Measurements from ENCODE around the gene IRF4.

The IRF4 gene

GRCh38 chr6:391559-392440, at the start of gene IRF4:
Gene IRF4 (plus strand): TSS chr6:391752. CDS start chr6:393153, 1,401 bp downstream.
- peak; percentile 49 for DNase-seq (ENCODE audit: low read depth)

- no peak for DNase-seq (ENCODE audit: low read depth)
Observed at GRCh38 chr6:341914-342831, 49.4 kb upstream of the IRF4 start.

- no peak for DNase-seq (ENCODE audit: low read depth)
Observed at GRCh38 chr6:342832-343179, 48.7 kb upstream of the IRF4 start.

GRCh38 chr6:343226-343935, 48.2 kb upstream of the IRF4 start:
- no peak for DNase-seq (ENCODE audit: low read depth)

GRCh38 chr6:343960-344815, 47.4 kb upstream of the IRF4 start:
- DNase-seq (ENCODE audit: low read depth), result no peak

GRCh38 chr6:344816-345340, 46.7 kb upstream of the IRF4 start:
- no peak for DNase-seq (ENCODE audit: low read depth)

- no peak for DNase-seq (ENCODE audit: low read depth)
Observed at GRCh38 chr6:345747-346385, 45.7 kb upstream of the IRF4 start.

- no peak for DNase-seq (ENCODE audit: low read depth)
Observed at GRCh38 chr6:346386-347030, 45.0 kb upstream of the IRF4 start.

GRCh38 chr6:347232-347631, 44.3 kb upstream of the IRF4 start:
- DNase-seq (ENCODE audit: low read depth), result no peak

GRCh38 chr6:347951-348859, 43.3 kb upstream of the IRF4 start:
- DNase-seq (ENCODE audit: low read depth), result no peak

- DNase-seq (ENCODE audit: low read depth), result no peak
Observed at GRCh38 chr6:348860-349396, 42.6 kb upstream of the IRF4 start.

- no peak for DNase-seq (ENCODE audit: low read depth)
Observed at GRCh38 chr6:349491-349921, 42.0 kb upstream of the IRF4 start.

- DNase-seq (ENCODE audit: low read depth), result no peak
Observed at GRCh38 chr6:350371-350770, 41.2 kb upstream of the IRF4 start.

- no peak for DNase-seq (ENCODE audit: low read depth)
Observed at GRCh38 chr6:351011-351866, 40.3 kb upstream of the IRF4 start.

GRCh38 chr6:351867-352289, 39.7 kb upstream of the IRF4 start:
- DNase-seq (ENCODE audit: low read depth), result no peak

GRCh38 chr6:352474-352873, 39.1 kb upstream of the IRF4 start:
- DNase-seq (ENCODE audit: low read depth), result no peak

GRCh38 chr6:352896-353470, 38.6 kb upstream of the IRF4 start:
- no peak for DNase-seq (ENCODE audit: low read depth)

Data from stimulated activated CD8-positive, alpha-beta memory T cell treated with anti-CD3 and anti-CD28 coated beads, Interleukin-7, amount 100 ng/mL, for 24 hours (primary cell).